Aorta (tissue), 5 donors: ENCODE results near the gene PCAT6. TPM values are rescaled to one million over a fixed set of nuclear protein-coding genes. Genes with fewer than 3 reads are reported as not detected.

ENCODE experiments used
- ATAC-seq: fragments of 200-7000 bp; cut with Tn5 transposase; one replicate; pipeline ENCODE4 v1.9.1; 2022; ENCODE audit warnings: moderate library complexity; ENCODE audit not compliant: low FRiP score
- DNase-seq, 2 donors: peaks; one replicate each; pipeline ENCODE4 v3.0.0-alpha.2; 2020
- H3K27ac ChIP-seq, 2 donors: one replicate each; pipeline ENCODE4 v1.5.1; 2013; ENCODE audit warnings: low read length in 2 of 2, mild to moderate bottlenecking in 2 of 2, moderate library complexity in 2 of 2, control low read depth in 1 of 2, inconsistent platforms in 1 of 2, low read depth in 1 of 2
- H3K27me3 ChIP-seq, 2 donors: one replicate each; pipeline ENCODE4 v1.6.1; 2013; ENCODE audit warnings: control low read depth in 1 of 2, low read length in 1 of 2, mild to moderate bottlenecking in 1 of 2, moderate library complexity in 1 of 2; ENCODE audit not compliant: insufficient read depth in 2 of 2, control insufficient read depth in 1 of 2
- H3K36me3 ChIP-seq, 2 donors: one replicate each; pipeline ENCODE4 v1.6.1; 2013; ENCODE audit warnings: control low read depth in 1 of 2, low read length in 1 of 2, mild to moderate bottlenecking in 1 of 2; ENCODE audit not compliant: insufficient read depth in 2 of 2, control insufficient read depth in 1 of 2
- H3K4me1 ChIP-seq, 2 donors: one replicate each; pipeline ENCODE4 v1.6.1; 2013; ENCODE audit warnings: low read length in 2 of 2, control low read depth in 1 of 2, mild to moderate bottlenecking in 1 of 2, moderate library complexity in 1 of 2; ENCODE audit not compliant: insufficient read depth in 2 of 2, control insufficient read depth in 1 of 2
- H3K4me3 ChIP-seq, 2 donors: one replicate each; pipeline ENCODE4 v1.5.1; 2013; ENCODE audit warnings: low read length in 2 of 2, control low read depth in 1 of 2, mild to moderate bottlenecking in 1 of 2
- H3K9me3 ChIP-seq: one replicate; pipeline ENCODE4 v1.6.1; 2013; ENCODE audit warnings: mild to moderate bottlenecking, low read length; ENCODE audit not compliant: control insufficient read depth
- WGBS, 2 donors: extraction: QIAGEN DNeasy Blood & Tissue Kit; methylation state at CpG; one replicate each; pipeline ENCODE4 v1.1.7; 2013; 5-methylcytosine and 5-hydroxymethylcytosine counted together
- intact Hi-C, 2 donors: fragments of 100-400 bp; cut with DNase I; formaldehyde crosslinking; loops; one replicate each; pipeline versions ENCODE4 v1.14.2 to v1.15.0; 2022
- polyA plus RNA-seq, 2 donors: library from polyadenylated mRNA; stranded (reverse); fragments of 200-250 nt; gene quantifications; one replicate each; pipeline ENCODE4 v1.2.3, GENCODE V29; 2013
- total RNA-seq, 2 donors: library from RNA; stranded (reverse); fragmentation: NEBNext Ultra II Directional; extraction: Animal tissue kit (Norgen Biotek cat#: 25700); gene quantifications; one replicate each; pipeline ENCODE4 v1.2.1, GENCODE V29; 2021
- donor health status: healthy with polysubstance abuse.
- donor health status: Bipolar disorder and iron deficiency.
- donor health status: DM: no; HTN: no; CAD: no.
- donor health status: DM: no; HTN: no; CAD: no.
- donor health status: DM: yes; HTN: yes; CAD: no.

Gene PCAT6
- total and polyA plus RNA-seq, 4 donors: 0.49 to 2.8 (median 1.7) TPM; not detected in 1

- intact Hi-C loops: no loop called here
- H3K36me3 ChIP-seq: no peaks in the 10 kb centered on the region
- DNase-seq: peak in 1 of 2 donors; percentile 81
- H3K27ac ChIP-seq: no peak overlapping the region
- whole genome bisulfite sequencing, 2 donors: 2 to 3% methylated on average over 46 to 50 of the region's 50 CpGs
- peak; percentile 63 for ATAC-seq
- no peaks in the 10 kb centered on the region for H3K27me3 ChIP-seq
- H3K4me3 ChIP-seq: peak overlapping the region; percentile 57 to 58
- H3K4me1 ChIP-seq: no peaks in the 10 kb centered on the region
- no peaks in the 10 kb centered on the region for H3K9me3 ChIP-seq
Measured at GRCh38 chr1:202860744-202861419, 50.1 kb downstream of the PCAT6 start.

Other genes starting within 250 kb of the PCAT6 start
- gene SYT2, start 100.5 kb upstream of the PCAT6 start, total RNA-seq: under 1 TPM; 0.03 to 0.09 TPM
- under 1 TPM in 1 of 2 donors, not detected in 1; 0.05 TPM for gene SYT2, start 100.5 kb upstream of the PCAT6 start, polyA plus RNA-seq
- gene KDM5B, start 2.5 kb upstream of the PCAT6 start, total RNA-seq: 10 to 100 TPM; 52.8 to 75.6 TPM
- 10 to 100 TPM in 1 of 2 donors, 1 to 10 TPM in 1; 3.1 to 13.3 TPM for gene KDM5B, start 2.5 kb upstream of the PCAT6 start, polyA plus RNA-seq
- gene RABIF, start 78.2 kb downstream of the PCAT6 start, total RNA-seq: 1 to 10 TPM; 7.3 to 7.5 TPM
- 1 to 10 TPM; 4.0 to 5.9 TPM for gene RABIF, start 78.2 kb downstream of the PCAT6 start, polyA plus RNA-seq
- 10 to 100 TPM; 15.9 to 17.9 TPM for gene KLHL12, start 116.3 kb downstream of the PCAT6 start, total RNA-seq
- gene KLHL12, start 116.3 kb downstream of the PCAT6 start, polyA plus RNA-seq: 10 to 100 TPM; 12.6 to 13.6 TPM
- gene ADIPOR1, start 147.4 kb downstream of the PCAT6 start, total RNA-seq: 10 to 100 TPM; 55.2 to 61.3 TPM
- gene ADIPOR1, start 147.4 kb downstream of the PCAT6 start, polyA plus RNA-seq: 10 to 100 TPM; 66.2 to 72.4 TPM
- 10 to 100 TPM; 41.5 to 53.1 TPM for gene CYB5R1, start 156.3 kb downstream of the PCAT6 start, total RNA-seq
- gene CYB5R1, start 156.3 kb downstream of the PCAT6 start, polyA plus RNA-seq: 10 to 100 TPM; 33.2 to 76.0 TPM
- gene TMEM183A, start 196.4 kb downstream of the PCAT6 start, total RNA-seq: 10 to 100 TPM; 43.9 to 47.7 TPM
- gene TMEM183A, start 196.4 kb downstream of the PCAT6 start, polyA plus RNA-seq: 10 to 100 TPM; 46.9 to 55.7 TPM
- gene PPFIA4, start 215.5 kb downstream of the PCAT6 start, total RNA-seq: 10 to 100 TPM; 20.2 to 22.7 TPM
- gene PPFIA4, start 215.5 kb downstream of the PCAT6 start, polyA plus RNA-seq: 1 to 10 TPM; 3.3 to 5.9 TPM